ENCODE measurements around the gene SLC17A1. TPM values are rescaled to one million over a fixed set of nuclear protein-coding genes. Genes with fewer than 3 reads are reported as not detected.

Gene SLC17A1
- total and polyA plus RNA-seq, 10 of the 15 experiments (the other 5 are each of a cell fraction or from before 2014, with no cell fraction given) = not detected

GRCh38 chr6:25794784-25795183, 37.1 kb downstream of the SLC17A1 start:
- BruUV-seq (replicated peaks) = no TSS peak
- ChIA-PET RAD21 (ENCODE audit: unreplicated experiment) (no interaction called here), POLR2A (interaction anchor here (0.6 kb wide), 1 partner anchor 116 kb away, joined by 8 read pairs; no protein-coding TSS in a partner anchor), SMC1A (ENCODE audit: uncharacterized antibody, unreplicated experiment) (no interaction called here), CTCF (no interaction called here)
- Histone ChIP-seq H2AFZ (ENCODE audit: control insufficient read depth, low read depth, low read length) (no peak overlapping the region), H3K27ac (ENCODE audit: control insufficient read depth, insufficient read depth) (no peak overlapping the region), H3K4me2 (ENCODE audit: control insufficient read depth, insufficient read depth) (no peak overlapping the region), H3K27me3 (replicated peaks in 1 of 2; ENCODE audit: control insufficient read depth in 2 of 2, insufficient read depth in 2 of 2, low read length in 1 of 2) (peaks cover 0 to 4% of the 10 kb centered on the region in 2 experiments; a peak in 1 of 4 replicates), H3K9me3 (replicated peaks; ENCODE audit: control insufficient read depth, insufficient read depth, low read length) (no peaks in the 10 kb centered on the region), H3K9ac (ENCODE audit: control insufficient read depth, insufficient read depth, low read length) (no peak overlapping the region), H3K36me3 (ENCODE audit: control insufficient read depth in 2 of 2, insufficient read depth in 2 of 2, low read length in 1 of 2) (no peaks in the 10 kb centered on the region), H4K20me1 (ENCODE audit: control insufficient read depth, insufficient read depth) (no peaks in the 10 kb centered on the region), H3K79me2 (ENCODE audit: control insufficient read depth, insufficient read depth, low read length) (no peaks in the 10 kb centered on the region), H3K4me3 (no peak overlapping the region), H3K4me1 (ENCODE audit: control insufficient read depth, insufficient read depth, low read length) (no peaks in the 10 kb centered on the region)
- in situ Hi-C loops (cut with MboI) (no loop called here), intact Hi-C loops (cut with micrococcal nuclease; ENCODE audit: unreplicated experiment) (no loop called here)
- WGBS (ENCODE audit: insufficient coverage, insufficient replicate concordance, low lambda C conversion rate, missing lambda C conversion rate) = 50% methylated on average over 2 of the region's 2 CpGs
- FAIRE-seq (no peak), DNase-seq (ENCODE audit: low read depth, low spot score) (no peak), ATAC-seq (no peak)
- no peak for TF ChIP-seq IKZF1 (conservative IDR thresholded peaks at IDR 0.05)
- no peak for TF ChIP-seq STAT1 (conservative IDR thresholded peaks at IDR 0.05)
- no peak for TF ChIP-seq BCL11A (IDR thresholded peaks at IDR 0.05; ENCODE audit: low read depth, low read length)
- no peak for TF ChIP-seq EZH2 (IDR thresholded peaks at IDR 0.05; ENCODE audit: borderline replicate concordance, control insufficient read depth, low read depth, low read length)
- TF ChIP-seq, protein P1, sequence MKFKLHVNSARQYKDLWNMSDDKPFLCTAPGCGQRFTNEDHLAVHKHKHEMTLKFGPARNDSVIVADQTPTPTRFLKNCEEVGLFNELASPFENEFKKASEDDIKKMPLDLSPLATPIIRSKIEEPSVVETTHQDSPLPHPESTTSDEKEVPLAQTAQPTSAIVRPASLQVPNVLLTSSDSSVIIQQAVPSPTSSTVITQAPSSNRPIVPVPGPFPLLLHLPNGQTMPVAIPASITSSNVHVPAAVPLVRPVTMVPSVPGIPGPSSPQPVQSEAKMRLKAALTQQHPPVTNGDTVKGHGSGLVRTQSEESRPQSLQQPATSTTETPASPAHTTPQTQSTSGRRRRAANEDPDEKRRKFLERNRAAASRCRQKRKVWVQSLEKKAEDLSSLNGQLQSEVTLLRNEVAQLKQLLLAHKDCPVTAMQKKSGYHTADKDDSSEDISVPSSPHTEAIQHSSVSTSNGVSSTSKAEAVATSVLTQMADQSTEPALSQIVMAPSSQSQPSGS (IDR thresholded peaks at IDR 0.05; ENCODE audit: low read length) = no peak
- TF ChIP-seq ETV6 (conservative IDR thresholded peaks at IDR 0.05 in 1 of 2, IDR thresholded peaks at IDR 0.05 in 1 of 2; ENCODE audit: borderline replicate concordance in 1 of 2, low read depth in 1 of 2) = no peak
- no peak for TF ChIP-seq ZNF384 (IDR thresholded peaks at IDR 0.05; ENCODE audit: borderline replicate concordance, low read depth, low read length)
- no peak for TF ChIP-seq JUNB (IDR thresholded peaks at IDR 0.05)
- no peak for TF ChIP-seq BCLAF1 (IDR thresholded peaks at IDR 0.05)
- no peak for TF ChIP-seq SMARCA5 (IDR thresholded peaks at IDR 0.05)
- TF ChIP-seq EGR1 (IDR thresholded peaks at IDR 0.05; ENCODE audit: borderline replicate concordance in 1 of 2, low read depth in 2 of 2, low read length in 2 of 2) = no peak

All from GM12878 (cell line).